Activated CD4-positive, CD25-positive, alpha-beta regulatory T cell treated with anti-CD3 and anti-CD28 coated beads, Interleukin-2, amount 50 U/mL, for 24 hours (primary cell): ENCODE measurements around the gene DPP8.
A peak's percentile ranks its signal among the peaks of the same experiment; 100 is the strongest.
"Not testable (repeated sequence)": the region's sequence is repeated elsewhere in the genome, so short reads cannot be mapped to it uniquely, and the experiment has no call there.

ENCODE experiments used
- ATAC-seq, 2 donors: fragments of 150-1000 bp; cut with Tn5 transposase; one replicate each; pipeline ENCODE4 v1.10.0; 2021; ENCODE audit warnings: mild to moderate bottlenecking in 1 of 2, moderate library complexity in 1 of 2

The DPP8 gene

DNA sequence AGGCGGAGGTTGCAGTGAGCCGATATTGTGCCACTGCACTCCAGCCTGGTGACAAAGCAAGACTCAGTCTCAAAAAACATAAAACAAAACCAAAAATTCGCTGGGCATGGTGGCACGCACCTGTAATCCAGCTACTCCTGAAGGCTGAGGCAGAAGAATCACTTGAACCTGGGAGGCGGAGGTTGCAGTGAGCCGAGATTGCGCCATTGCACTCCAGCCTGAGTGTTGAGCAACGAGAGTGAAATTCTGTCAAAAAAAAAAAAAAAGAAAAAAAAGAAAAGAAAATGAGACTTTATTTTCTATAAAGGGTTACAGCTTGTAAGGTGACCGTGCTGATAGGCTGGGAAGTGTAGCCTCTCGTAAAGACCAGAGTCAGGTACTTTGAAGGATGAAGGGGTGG, 6.7 kb upstream of the DPP8 start:
- ATAC-seq = no peak

DNA sequence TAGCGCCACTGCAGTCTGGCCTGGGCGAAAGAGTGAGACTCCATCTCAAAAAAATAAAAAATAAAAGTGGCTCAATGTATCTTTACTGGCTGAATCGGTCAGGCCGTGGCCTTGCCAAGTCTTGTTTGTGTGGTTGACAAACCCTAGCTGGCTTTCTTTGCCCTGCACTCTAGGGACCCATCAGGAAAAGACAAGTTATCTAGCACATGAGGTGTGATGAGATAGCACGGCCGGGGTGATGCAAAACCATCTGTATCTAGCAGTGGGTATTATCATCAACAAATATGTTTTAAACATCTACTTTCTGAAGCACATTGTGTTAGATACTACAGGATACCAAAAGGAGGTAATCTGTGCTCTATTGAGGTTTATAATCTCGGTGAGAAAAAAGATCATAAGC, 3.9 kb upstream of the DPP8 start:
- no peak for ATAC-seq

DNA sequence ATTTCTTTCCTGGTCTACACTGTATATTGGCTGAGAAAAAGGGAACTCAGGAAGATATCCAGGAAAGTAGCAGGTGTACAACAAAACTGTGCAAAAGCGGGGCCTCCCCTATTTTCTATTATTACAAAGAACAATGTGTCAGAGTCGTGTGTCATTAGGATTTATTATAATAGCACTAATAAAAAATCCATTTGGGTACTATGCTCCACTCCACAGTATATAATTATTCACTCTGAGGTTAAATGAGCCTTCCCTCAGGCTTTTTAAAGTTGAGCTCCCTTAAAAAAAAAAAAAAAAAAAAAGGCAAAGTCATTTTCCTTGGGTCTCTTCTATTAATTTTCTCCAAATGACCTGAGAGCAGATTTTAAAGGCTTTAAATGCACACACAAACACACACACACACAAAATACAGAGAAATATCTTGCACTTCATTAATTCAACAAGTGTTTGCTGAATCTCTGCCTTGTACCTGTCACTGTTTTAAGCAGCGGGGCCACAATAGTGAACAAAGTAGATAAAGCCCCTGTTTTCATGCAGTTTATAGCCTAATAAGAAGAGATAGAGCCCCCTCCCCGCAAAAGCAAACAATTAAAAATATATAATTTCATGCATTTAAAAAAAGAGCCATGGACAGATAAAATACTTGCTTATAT, 1.3 kb upstream of the DPP8 start:
- no peak for ATAC-seq

DNA sequence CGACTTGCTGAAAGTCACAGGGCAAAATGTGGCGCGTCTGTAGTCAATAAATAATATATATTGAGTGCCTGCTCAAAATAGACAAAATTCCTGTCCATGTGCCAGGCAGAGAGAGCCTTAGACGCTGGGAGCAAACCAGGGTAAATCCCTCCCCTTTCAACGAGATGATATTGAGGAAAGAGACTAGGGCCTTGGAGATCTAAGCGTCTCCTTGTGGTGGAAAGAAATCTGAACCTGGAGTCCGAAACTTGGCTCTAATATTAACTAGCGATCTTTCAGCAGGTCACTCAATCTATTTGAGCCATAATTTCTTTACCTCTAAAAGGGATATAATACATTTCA, 348 bp upstream of the DPP8 start:
- no peak for ATAC-seq

DNA sequence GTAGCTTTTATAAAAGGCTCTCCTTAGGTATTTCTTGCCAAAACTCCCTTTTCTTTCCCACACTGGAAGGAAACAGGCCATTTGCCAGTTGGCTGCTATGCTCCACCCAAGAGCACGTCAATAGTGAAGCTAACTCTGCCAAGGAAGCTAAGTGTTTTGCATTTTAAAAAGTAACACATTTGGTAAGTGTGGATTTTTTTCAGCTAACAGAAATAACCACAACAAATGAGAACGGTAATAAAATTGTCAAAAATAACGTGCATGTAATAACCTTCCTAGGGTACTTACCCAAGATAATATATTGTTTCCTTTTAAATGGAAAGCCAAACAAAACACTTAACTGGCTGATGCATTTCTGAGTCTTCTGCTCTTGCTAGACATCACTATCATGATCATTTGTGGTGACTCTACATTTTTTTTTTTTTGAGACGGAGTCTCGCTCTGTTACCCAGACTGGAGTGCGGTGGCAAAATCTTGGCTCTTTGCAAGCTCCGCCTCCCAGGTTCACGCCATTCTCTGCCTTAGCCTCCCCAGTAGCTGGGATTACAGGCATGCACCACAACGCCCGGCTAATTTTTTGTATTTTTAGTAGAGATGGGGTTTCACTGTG, 4.6 kb downstream of the DPP8 start:
- no peak for ATAC-seq

DNA sequence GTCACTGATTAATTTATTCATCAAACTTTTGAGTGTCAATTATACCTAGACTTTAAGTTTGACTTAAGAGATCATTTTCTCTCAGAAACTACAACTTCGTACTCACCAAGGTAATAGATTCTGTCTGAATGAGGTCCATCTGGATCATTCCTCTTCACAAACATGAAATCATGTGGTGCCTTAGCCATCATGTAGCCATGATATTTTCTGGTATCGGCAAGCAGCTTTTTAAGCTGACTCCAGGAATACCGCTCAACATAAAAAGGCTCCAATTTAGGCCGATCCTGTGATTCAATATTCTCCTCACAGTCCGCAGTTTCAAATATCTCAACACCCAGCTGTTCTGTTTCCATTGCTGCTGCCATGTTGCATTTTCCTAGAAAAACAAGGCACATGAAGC, 5.3 kb downstream of the DPP8 start:
- no peak for ATAC-seq

DNA sequence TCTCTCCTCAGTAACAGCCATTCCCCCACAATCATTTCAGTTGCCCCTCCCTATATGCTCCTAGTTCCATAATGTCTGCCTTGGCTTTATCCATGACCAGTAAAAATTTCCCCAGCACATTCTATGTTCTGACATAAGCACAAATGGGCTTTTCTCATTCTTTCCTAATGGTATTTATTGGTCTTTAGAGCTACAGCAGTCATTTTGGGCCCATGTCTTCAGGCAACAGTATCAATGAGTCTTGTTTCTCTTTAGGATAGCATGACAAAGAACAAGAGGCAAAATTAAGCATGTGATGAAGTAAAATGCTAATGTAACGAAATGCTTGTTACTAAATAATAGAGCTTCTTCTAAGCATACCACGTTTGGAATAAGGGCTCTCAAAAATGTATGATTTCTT, 8.2 kb downstream of the DPP8 start:
- no peak for ATAC-seq

DNA sequence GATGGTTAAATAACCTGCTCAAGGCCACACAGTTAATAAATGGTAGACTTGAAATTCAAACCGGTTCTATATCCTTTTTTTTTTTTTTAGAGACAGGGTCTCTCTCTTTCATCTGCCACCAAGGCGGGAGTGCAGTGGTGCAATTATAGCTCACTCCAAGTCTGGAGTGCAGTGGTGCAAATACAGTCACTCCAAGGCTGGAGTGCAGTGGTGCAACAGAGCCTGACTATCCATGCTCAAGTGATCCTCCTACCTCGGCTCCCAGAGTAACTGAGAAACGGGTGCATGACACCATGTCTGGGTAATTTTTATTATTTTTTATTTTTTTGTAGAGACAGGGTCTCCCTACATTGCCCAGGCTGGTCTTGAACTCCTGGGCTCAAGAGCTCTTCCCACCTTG, 23.4 kb downstream of the DPP8 start:
- ATAC-seq = no peak

DNA sequence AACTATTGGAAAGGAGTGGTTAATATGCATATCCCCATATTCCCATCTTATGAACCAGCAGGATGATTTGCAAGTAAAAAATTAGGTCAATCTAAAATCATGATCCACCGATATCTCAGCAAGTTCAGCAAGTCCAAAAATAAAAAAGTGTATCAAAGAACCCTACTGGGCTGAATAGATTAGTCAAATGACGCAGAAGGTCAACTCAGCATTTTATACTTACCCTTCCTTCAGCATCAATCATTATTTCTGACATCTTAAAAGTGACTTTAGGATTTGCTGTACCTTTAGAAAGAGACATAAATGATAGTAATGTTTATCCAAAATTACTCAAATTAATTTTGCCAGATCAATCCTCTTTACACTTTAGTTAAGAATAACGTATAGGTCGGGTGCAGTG, 32.6 kb downstream of the DPP8 start:
- ATAC-seq = no peak

DNA sequence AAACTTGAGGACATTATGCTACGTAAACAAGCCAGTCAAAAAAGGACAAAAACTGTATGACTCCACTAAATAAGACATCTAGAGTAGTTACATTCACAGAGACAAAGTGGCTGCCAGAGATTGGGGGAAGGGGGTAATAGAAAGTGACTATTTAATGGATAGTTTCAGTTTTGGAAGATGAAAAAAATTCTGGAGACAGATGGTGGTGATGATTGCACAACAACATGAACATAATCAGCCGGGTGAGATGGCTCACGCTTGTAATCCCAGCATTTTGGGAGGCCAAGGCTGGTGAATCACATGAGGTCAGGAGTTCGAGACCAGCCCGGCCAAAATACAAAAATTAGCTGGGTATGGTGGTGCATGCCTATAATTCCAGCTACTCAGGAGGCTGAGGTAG, 40.6 kb downstream of the DPP8 start:
- no peak for ATAC-seq

DNA sequence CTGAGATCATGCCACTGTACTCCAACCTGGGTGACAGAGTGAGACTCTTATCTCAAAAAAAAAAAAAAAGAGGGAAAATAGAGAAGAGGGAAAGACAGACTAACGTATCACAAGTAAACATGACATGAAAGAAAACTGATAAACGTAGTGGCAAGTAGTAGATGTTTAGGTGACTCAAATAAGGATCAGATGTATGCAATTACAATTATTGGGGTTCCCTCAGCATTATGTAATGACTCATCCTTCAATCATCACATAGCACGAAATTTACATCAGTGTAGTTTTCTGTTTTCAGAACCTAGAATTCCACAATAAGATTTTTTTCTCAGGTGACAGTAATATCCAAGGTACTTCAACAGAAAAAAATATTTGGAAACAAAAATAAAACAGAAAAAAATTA, 46.6 kb downstream of the DPP8 start:
- peak; percentile 56 to 78 for ATAC-seq

DNA sequence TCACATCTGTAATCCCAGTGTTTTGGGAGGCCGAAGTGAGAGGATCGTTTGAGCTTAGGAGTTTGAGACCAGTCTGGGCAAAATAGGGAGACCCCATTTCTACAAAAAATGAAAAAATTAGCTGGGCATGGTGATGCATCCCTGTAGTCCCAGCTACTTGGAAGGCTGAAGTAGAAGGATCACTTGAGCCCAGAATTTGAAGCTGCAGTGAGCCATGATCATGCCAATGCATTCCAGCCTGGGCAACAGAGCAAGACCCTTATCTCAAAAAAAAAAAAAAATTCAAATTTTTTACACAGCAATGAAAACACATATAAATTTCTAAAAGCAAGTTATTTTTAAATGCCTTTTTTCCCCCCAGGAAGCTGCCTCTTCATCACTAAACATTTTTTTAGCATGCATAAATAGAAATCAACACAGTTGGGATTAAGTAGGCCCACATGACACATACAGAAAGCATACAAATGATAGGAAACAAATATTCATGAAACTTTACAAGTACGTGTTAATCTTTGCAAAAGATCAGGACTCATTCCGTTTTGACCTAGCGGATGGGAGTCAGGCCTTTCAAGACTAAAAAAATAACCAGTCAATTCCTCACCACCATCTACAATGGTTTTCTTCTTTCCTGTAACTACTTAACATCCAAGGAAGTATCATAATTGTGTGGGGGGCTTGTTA, 49.1 kb downstream of the DPP8 start:
- ATAC-seq = no peak

DNA sequence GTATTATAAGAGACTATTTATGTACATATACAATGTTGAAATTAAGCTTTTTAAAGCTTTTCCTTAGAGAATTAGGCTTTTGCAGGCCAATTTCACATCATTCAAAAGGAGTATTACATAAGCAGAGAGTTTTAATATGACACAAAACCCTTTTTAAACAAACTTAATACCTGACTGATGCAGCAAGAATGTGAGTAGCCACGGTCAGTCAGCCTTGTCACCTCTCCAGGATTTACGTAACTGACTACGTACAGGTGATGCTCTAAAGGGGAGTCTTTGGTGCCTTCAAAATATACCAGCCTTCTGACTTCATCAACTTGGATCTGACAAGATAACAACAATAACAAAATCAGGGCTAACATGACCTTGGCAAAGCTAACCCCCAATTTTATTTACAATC, 50.6 kb downstream of the DPP8 start:
- ATAC-seq = no peak

DNA sequence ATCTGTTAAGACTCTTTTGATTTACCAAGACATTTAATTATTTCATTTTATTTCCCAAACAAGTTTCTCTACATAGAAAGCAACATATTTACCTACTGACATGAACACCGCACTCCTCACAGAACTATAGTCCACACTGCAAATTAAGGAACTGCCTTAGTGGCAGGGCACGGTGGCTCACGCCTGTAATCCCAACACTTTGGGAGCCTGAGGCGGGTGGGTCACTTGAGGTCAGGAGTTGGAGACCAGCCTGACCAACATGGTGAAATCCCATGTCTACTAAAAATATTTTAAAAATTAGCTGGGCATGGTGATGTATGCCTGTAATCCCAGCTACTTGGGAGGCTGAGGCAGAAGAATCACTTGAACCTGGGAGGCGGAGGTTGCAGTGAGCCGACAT, 54.4 kb downstream of the DPP8 start:
- ATAC-seq = not testable (repeated sequence)

DNA sequence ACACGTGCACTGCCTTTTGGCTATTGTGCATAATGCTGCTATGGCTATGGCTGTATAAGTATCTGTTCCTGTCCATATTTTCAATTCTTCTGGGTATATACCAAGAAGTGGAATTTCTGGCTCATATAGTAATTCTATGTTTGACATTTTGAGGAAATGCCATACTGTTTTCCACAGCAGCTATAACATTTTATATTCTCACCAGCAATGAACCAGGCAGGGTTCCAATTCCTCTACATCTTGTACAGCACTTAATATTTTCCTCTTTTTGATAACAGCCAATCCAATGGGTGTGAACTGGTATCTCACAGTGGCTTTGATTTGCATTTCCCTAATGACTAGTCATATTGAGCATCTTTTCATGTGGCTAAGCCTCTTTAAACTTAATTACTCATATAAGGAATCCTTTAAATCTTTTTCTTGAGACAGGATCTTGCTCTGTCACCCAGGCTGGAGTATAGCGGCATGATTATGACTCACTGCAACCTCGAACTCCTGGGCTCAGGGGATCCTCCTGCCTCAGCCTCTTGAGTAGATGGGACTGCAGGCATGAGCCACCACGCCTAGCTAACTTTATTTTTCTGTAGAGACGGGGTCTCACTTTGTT, 56.6 kb downstream of the DPP8 start:
- peak; percentile 89 to 96 for ATAC-seq

DNA sequence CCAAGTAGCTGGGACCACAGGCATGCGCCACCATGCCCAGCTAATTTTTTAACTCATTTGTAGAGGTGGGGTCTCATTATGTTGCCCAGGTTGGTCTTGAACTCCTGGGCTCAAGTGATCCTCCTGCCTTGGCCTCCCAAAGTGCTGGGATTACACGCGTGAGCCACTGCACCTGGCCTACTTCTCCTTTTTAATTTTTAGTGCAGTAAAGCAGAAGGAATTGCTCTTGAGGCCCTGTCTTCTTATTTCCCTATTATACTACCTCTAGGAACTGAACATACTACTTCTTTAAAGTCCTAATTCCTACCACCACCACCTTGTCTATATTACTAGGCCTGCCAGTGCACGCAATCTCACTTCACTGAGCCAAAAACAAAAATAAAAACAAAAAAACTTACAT, 62.2 kb downstream of the DPP8 start:
- not testable (repeated sequence) for ATAC-seq

DNA sequence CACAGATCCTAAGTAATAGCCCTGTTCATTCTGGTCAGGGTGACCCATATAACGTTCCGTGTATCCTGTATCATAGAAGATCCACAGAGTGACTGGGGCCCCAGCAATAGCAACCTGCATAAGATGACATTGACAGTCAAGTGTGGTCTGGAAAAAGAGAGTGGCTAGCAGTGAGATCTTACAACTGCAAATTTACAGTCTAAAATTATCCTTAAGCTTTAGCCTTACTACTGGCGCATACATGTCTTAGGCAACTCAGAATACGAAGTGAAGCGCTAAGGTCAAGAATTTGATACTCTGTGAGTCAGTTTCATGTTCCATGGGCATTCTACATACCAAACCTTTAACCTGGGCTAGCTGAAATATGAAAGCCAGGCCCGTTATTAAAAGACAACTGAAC, 65.5 kb downstream of the DPP8 start:
- no peak for ATAC-seq

DNA sequence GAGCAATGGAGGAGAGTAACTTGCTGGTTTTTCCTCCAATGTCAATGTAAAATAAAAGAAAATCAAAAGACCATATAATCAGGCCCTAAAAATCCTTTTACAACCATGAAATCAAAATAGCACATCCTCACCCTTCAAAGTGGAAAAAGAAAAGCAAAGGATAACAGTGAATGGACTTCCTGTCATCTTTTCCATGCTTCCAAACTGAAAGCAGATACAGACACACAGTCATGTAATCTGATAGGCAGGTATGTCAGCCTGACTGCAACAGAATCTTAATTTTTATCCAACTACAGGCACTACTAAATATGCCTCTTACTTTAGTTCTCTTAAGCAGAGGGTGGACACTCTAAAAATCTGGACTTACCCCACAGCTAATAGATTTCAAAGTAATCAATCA, 66.9 kb downstream of the DPP8 start:
- ATAC-seq = no peak

DNA sequence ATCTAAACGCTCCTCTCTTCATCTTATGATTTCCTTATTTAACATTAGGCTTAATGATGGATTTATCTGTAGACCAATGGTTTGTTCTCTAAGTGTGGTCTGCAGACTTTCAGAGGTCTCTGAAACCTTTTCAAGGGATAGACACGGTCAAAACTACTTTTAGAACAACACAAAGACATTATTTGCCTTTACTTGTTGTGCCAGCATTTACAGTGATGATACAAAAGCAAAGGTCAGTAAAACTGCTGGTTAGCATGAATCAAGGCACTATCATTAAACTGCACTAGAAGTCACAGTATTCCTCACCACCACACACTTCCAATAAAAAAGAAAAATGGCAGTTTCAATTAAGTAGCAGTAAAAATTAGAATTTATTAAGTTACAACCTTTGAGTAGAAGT, 70.3 kb downstream of the DPP8 start:
- no peak for ATAC-seq

DNA sequence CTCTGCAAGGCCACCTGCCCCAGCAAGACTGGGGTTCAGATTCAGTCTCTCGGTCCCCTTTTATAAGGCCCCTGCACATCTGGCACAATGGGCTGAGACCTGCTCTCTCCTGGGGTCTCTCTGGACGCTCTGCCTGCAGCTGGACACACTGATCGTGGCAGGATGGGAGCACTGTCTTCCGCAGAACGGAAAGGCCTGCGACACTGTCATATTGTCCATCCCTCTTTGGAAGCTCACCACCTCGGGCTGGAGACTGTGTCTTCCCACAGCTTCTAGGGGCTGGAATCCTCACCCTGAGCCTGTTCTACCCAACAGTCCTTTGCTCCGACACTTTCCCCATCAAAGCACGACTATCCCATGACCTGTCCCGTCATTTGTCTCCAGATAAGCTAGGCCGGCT, 83.3 kb downstream of the DPP8 start:
- no peak for ATAC-seq

DNA sequence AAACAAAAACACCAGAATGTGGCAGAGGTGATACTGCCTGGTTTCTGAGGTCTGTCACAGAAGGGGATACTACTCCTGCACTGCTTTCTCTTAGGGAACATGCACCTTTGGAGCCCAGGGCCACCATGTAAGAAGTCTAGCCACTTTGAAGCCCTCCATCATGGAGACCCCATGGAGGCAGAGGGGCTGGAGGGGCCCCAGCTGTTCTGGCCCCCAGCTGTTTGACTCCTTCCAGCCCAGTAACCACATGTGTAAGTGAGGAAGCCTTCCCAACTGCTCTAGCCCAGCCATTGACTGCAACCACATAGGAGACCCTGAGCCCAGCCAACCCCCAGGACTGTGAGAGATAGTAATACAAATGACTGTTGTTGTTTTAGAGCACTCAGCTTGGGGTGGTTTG, 85.8 kb downstream of the DPP8 start:
- ATAC-seq = no peak

DNA sequence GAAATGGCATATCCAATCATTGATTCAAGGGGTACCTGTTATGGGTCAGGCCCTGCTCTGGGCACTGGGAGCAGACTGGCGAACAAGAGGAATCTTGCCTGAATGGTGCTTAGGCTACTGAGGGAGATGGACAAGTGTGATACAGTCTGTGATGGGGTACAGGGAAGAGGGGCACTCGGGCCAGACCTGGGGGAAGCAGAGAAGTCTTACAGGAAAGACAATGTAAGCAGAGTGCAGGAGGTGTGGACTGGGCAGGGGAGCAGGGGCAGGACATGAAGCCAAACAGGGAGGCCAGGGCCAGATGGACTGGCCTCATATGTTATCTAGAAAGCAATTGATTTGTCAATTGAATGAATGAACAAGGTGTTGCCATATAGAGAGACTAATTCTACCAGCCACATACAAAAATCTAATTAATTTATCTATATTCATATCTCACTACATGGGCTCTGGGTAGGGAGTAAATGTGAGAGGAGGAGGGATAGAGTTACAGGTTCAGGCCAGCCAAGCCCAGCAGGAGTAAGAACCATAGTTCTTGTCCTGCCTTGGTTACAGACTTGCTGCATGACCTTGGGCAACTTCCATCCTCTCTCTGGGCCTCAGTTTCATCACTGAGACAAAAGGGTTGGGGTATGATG, 91.2 kb downstream of the DPP8 start:
- no peak for ATAC-seq

DNA sequence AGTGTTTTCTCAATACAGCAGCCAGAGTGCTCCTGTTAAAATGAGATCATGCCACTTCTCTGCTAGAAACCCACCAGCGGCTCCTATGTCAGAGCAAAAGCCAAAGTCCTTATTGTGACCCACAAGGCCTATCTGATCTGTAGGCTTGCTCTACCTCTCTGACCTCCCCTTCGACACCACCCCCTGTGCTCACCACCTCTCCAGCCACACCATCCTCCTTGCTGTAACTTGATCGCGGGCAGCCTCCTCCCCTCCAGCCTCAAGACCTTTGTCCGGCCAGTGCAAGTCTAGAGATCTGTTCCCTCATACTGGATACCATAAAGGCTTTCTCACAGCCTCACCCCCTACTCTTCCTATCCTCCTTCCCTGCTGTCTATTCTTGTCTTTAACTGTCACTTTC, 92.8 kb downstream of the DPP8 start:
- no peak for ATAC-seq
